GM12872 (cell line): ENCODE data around the gene CLEC14A.

ENCODE experiments used
- CTCF ChIP-seq: IDR thresholded peaks from 3 replicates; pipeline ENCODE4 v1.5.1; 2011; ENCODE audit warnings: low read depth, mild to moderate bottlenecking, low read length, moderate library complexity; ENCODE audit not compliant: insufficient read depth

The CLEC14A gene

GRCh38 chr14:38248321-38249028 is 7.4 kb downstream of the CLEC14A start:
- TF ChIP-seq CTCF, result no peak

GRCh38 chr14:38243696-38244240 is 12.1 kb downstream of the CLEC14A start:
- TF ChIP-seq CTCF, result no peak

- TF ChIP-seq CTCF, result no peak
Observed at GRCh38 chr14:38238878-38239277, 17.0 kb downstream of the CLEC14A start.

- no peak for TF ChIP-seq CTCF
Observed at GRCh38 chr14:38238332-38238731, 17.6 kb downstream of the CLEC14A start.

GRCh38 chr14:38233218-38233617 is 22.7 kb downstream of the CLEC14A start:
- TF ChIP-seq CTCF, result no peak

- TF ChIP-seq CTCF, result no peak
Observed at GRCh38 chr14:38226366-38226765, 29.5 kb downstream of the CLEC14A start.

- no peak for TF ChIP-seq CTCF
Observed at GRCh38 chr14:38225946-38226345, 29.9 kb downstream of the CLEC14A start.
